ENCODE data around the gene TAGLN3. TPM values are rescaled to one million over a fixed set of nuclear protein-coding genes. Genes with fewer than 3 reads are reported as not detected.
A peak's percentile ranks its signal among the peaks of the same experiment; 100 is the strongest.

The TAGLN3 gene
- 174 TPM for total RNA-seq

DNA sequence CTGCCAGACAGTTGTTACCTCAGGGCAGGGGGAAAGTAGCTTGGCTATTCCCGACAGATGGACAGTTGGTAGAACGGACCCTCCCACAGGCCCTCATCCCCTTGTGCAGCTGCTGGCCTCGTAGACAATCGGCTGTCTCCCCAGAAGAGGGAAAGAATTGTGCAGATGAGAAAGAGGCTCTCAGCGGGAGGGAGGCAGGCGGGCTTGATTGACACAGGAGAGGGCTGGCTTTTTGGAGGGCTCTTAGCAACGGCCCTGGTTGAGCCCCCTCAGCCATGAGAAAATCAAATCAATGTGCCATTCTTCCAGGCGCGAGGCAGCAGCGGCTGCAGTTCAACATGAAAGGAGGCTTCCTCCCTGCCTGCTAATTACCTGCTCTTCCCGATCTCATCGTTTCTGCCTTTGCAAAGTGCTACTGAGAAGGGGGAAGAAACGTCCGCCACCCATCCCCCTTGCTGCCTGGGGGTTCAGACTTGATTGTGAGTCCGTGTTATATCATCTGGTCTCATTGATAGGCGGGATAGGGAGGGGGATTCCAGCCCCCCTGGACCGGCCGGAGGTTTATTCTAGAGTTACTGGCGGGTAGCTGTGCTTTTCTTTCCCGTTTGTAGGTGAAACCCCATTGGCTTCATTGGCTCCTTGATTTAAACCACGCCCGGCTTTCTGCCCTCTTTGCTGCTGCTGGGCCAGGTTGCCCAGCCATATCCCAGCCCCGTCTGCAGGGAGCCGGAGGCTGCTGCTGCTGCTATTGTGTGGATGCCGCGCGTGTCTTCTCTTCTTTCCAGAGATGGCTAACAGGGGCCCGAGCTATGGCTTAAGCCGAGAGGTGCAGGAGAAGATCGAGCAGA is at the start of gene TAGLN3:
TSS of gene TAGLN3 (plus strand) at position 287 of the 848 bp plus-strand sequence. CDS start at position 788, 501 bp downstream.
- FAIRE-seq (no peak), DNase-seq (ENCODE audit: low spot score in 2 of 2) (peak in 1 of 2 donors; percentile 38)

DNA sequence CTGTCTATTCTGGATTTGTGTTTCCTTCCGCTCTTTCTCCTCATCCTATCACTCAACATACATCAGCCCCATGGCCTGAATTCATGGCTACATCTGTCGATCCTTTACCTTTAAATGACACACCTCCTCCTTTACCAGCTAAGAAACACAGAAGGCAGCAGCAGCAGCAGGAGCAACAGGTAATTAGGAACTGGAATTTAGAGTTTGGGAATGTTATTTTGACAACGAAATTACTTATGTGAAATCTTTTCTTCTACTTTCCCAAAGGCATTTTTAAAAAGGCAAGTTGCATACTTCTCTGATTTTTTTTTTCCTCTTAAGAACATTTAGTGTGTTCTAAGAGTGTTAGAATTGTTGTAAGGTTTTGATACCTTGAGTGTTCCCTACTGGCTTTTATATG is 49.0 kb upstream of the TAGLN3 start:
- FAIRE-seq (no peak), DNase-seq (ENCODE audit: low spot score in 2 of 2) (no peak)

DNA sequence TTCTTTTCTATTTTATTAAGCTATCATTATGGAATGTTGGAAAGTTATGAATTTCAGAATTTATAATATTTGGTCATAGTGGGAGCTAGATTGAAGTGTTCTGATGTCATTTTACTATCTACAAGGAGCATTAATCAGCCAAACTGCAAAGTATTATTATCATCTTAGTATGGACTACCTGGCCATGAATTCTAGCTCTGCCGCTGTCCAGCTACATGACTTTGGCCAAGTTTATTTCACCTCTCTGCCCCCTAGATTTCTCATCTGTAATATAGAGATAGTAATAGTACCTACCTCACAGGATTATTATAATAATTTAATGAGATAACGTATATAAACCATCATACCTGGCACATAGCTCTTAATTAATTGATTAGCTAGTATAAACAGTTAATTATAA is 47.7 kb upstream of the TAGLN3 start:
- no peak for DNase-seq (ENCODE audit: low spot score in 2 of 2)
- FAIRE-seq, result no peak

DNA sequence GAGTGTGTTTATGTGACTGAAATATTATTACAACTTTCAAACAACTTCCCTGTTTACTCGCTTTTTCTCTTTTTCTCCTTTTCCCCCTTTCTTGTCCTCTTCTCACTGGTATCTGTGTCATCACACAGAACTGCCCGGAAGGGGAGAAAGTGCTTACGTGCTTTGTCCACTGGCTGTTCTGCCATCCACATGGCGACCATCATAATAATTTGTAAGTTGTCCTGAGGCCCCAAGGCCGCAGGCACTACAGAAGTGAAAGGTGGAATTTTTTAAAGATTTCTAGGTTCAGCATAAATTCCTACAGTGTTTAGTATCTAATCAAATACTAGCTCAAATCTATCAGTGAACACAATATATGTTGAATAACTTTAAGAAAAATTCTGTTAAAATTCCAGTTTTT is 46.6 kb upstream of the TAGLN3 start:
- FAIRE-seq (no peak), DNase-seq (ENCODE audit: low spot score in 2 of 2) (no peak)

DNA sequence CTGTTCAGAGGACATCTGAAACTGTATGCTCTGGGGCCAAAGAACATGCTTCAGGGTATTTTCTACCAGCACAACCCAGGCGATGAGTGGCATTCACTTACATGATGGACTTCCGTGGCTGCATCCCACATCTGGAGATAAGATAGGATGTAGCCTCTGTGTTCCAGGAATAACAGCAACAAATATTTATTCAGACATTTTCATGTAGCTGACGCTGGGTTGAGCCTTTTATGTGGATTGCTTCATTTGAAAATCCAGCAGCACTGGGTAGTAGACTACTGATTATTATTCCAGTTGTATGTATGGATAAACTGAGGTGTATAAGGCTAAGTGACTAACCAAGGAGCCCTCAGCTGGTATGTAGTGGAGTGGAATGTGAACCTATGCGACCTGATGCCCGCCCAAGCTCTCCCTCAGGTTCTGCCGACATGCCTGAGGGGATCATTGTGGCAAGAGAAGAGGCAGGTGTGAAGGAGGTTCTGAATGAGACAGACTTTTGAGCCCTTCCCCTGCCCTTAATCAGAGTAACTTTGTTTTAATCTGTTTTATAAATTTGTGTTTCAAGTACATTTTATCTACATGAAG is 45.8 kb upstream of the TAGLN3 start:
- FAIRE-seq (no peak), DNase-seq (ENCODE audit: low spot score in 2 of 2) (no peak)

DNA sequence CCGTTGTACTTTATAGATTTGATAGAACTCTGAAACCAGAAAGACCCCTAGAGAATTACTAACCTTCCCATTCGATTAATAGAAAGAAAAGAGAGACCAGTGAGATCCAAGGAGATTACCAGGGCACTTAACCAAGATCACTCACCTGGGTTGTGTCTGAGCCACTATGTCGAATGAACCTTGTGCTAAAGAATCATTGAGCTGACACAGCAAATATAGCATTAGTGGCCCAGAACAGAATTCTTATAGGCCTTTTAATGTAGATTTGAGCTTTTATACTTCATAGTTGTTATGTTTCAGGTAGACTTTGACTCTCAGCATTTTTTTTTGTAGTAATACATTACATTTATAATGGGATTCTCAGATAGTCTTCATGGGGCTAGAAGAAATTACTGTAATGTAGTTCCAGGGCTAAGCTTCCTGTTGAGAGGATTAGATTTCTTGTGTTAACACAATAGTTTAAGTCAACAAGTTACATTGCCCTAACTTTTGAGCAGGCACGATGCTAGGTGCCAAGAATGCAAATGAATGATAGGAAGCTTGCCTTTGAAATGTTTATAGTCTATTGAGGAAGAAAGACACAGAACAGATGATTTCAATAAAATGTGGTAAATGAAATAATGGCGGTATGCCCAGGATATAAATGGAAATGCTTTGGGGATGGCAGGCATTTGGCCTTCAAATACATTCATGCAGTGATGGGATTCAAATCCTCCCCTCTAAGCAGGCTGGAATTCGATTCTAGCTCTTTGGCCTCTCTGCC is 44.3 kb upstream of the TAGLN3 start:
- DNase-seq (ENCODE audit: low spot score in 2 of 2) (no peak), FAIRE-seq (no peak)

DNA sequence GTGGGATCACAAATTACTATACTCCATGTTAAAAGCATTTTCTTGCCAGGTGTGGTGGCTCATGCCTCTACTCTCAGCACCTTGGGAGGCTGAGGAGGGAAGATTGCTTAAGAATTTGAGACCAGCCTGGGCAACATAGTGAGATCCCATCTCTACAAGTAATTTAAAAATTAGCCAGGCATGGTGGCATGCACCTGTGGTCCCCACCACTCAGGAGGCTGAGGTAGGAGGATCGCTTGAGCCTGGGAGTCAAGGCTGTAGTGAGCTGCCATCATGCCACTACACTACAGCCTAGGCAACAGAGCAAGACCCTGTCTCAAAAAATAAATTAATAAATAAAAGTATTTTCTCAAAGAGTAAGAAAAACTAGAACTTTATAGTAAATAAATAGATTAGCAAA is 42.8 kb upstream of the TAGLN3 start:
- no peak for FAIRE-seq

DNA sequence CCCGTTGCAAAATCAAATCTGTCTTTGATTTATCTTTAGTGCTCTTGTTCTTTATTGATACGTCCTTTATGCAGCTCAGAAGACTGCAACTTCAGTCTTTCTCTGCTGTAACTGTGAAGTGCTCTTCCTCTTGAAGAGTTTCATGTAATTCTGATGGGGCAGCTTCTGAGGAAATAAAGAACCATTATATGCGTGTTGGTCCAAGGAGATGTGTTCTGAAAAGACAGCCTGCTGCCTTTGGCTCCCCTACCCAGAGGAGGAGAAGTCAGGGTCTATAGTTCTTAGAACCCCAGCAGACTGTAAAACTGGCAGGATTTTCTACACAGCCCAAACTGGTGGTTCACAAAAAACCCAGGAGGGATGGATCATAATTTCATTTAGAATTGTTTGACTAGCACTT is 42.3 kb upstream of the TAGLN3 start:
- no peak for FAIRE-seq
- DNase-seq (ENCODE audit: low spot score in 2 of 2), result no peak

More for the DNA sequence above, 42.8 kb upstream of the TAGLN3 start:
- DNase-seq (ENCODE audit: low spot score in 2 of 2), result no peak

DNA sequence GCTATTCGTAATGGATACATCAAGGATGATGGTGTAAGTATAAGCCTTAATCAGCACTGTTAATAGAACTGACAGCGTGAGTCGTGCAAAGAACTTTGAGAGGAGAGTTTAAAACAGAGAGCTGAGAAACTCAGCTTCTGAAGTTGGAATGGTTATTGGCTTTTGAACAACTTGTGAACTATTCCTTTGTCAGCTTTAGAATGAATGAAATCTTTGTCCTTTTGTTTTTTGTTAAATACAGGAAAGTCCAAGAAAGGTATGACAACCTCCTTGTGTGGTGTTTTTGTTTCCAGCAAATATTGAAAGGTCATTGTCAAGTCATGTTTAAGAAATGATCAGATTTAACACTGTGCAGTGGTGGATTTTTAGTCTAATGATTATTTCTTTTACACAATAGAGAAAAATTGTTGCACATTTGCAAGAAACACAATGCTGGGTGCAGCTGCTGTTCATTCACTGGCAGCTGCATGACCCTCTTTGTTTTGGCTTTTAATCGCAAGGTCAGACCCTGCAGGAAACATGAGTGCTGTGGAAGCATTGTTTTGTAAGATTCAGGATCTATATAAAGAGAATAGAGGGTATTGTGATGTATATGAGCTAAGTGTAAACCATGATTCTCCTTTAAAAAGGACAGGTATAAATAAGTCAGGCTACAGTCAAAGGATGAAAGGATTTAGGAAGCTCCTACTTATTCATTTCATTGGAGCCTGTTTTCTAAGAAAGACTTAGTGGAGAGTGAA is 41.6 kb upstream of the TAGLN3 start:
- FAIRE-seq (peak; percentile 13), DNase-seq (ENCODE audit: low spot score in 2 of 2) (no peak)

DNA sequence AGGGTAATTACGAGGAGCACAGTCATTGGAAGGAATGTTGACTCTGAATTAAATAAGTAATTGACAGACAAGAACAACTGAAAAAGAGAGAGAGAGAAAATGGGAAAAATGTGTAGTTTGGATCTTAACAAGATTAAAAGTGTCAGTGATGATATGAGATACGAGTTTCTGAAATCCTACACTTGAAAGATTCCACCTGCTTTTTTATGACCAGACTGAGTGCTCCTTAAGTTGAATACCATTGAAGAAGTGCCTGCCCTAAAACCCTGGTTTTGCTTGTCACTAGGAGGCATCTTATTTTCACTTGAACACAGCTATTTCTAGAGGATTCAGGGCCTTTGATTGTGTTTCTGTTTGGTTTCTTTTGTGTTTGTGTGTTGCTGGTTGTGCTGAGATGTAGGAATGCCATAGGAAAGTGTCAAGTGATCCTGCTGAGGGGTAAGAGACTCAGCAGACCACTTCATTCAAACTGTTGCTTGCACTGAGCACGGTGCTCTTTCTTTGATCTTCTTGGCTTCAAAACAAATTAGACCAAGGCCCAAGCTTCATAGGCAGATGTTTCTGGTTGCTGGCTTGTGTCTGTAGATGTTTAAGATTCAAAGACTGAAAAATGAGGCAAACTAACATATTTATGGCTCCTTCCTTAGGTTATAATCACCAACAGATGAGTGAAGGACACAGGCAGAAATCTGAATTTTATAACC is 37.1 kb upstream of the TAGLN3 start:
- FAIRE-seq (no peak), DNase-seq (ENCODE audit: low spot score in 2 of 2) (no peak)

DNA sequence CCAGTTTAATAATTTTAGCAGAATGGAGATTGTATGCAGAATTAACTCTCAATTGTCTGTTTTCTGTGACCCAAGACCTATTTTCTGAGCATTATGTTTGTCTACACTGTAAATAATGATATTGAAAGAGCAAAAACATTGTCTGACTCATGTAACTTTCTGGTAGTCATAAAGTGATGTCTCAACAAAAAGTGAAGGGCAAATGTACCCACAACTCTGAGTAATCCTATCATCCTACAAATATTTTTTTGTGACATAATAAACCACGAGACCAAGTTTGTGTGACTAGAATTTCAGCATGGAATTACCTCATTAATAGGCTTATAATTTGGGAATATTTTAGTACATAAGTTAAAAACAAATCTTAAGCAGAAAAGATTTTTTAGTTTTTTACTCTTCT is 35.3 kb upstream of the TAGLN3 start:
- no peak for FAIRE-seq
- no peak for DNase-seq (ENCODE audit: low spot score in 2 of 2)

DNA sequence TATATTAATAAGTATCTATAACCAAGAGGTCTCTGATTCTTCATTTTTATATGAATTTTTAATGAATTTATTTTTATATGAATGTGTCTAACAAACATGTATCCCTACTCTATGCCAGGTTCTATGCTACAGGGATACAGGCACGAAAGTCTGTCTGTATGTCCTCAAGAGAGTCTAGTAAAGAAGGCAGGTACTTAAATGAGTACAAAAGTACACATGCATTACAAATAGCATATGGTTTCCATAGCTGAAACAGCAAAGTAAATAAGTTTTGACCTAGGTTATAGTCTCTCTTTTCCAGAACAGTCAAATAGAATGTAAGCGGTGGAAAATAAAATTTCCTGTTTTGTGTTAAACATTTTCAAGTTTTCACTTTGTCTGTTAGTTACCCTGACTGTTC is 33.2 kb upstream of the TAGLN3 start:
- no peak for FAIRE-seq

DNA sequence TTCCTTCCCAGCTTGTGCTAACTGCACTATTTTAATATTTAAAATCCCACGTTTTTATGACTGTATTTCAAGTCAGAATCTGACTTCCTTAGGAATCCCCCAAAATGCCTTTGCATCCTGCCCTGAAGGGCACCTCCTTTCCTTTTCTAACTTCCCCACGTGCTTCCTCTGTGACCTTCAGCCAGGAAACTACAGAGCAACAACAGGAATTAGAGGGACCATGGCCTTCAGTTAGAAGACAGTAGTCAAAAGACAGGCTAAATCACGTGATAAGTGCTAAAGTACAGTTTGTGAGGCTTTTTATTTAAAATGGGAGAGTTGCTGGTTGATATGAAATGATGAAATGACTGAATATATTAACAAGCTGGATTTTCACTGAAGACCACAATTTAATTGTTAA is 31.7 kb upstream of the TAGLN3 start:
- DNase-seq (ENCODE audit: low spot score in 2 of 2) (no peak), FAIRE-seq (no peak)

More for the DNA sequence above, 33.2 kb upstream of the TAGLN3 start:
- no peak for DNase-seq (ENCODE audit: low spot score in 2 of 2)

DNA sequence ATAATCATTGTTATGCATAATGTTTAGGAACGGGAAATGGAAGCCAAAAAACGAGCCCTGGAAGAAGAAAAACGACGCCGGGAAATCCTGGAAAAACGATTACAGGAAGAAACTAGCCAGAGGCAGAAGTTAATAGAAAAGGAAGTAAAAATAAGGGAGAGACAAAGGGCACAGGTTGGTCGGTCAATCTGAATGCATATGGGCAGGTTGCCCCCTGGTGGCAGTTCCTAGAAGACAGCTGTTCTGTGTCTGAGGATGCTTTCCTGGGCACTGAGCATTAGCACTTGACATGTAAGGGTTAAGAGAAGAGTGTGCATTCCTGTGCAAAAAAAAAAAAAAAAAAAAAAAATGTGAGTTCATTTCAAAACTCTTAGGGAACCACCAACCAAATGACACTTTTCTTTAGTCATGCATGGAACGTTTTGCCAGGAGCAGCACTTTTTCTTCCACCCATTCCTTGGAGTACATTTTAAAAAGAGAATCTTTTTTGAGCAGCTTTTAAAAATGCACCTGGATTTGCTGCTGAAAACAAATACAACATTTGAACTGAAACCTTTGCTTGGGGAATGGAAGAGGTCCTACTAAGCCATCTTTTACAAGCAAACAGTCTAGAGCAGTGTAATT is 31.0 kb upstream of the TAGLN3 start:
- peak; percentile 51 for FAIRE-seq

DNA sequence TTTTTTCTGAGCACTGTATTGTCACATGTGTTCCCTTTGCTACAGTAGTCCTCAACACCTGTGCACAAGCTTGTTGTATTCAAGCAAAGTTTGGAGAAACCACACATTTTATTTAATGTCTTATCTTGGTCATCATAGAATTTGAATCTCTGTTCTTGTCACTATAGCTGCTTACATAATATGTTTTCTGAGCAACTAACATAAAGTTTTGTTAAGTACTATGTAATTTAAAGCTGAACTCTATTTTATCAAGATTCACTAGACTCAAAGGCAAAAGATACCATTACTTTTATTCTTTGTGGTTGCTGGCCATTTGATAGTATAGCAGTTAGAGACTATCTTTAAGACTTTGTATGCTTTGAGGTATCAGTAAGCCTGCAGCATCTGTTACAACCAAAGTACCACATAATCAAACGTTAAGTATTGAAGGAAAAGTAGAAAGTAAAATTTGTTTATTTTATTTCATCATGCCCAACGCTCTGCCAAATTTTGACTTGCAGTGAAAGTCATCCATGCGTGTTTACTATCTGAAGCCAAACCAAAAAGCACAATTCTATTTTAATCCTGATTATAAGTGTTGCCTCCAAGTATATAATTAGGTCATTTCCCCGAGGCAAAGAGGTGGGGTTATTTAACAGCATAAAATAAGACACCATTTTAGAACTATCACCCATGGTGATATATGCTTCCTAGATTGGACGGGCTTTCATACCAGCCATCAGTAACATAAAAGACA is 30.2 kb upstream of the TAGLN3 start:
- no peak for FAIRE-seq
- DNase-seq (ENCODE audit: low spot score in 2 of 2), result no peak

More for the DNA sequence above, 31.0 kb upstream of the TAGLN3 start:
- peak in 1 of 2 donors; percentile 18 for DNase-seq (ENCODE audit: low spot score in 2 of 2)

DNA sequence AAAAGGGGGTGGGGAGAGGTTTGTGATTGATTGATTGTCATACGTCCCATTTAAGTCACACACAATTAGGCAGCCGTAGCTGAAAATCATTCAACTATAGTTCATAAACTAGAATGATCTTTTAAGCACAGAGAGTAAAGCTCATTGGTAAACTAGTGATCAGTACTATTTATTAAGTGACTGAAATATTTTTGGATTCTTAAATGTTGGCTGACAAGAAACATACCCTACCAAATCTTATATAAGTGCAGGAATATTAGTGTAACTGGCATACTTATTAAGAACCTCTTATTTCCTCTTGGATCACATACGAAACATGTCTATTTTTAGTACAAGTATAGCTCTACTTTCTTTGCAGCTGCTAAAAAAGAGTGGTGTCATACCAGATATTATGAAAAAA is 28.3 kb upstream of the TAGLN3 start:
- no peak for FAIRE-seq
- DNase-seq (ENCODE audit: low spot score in 2 of 2), result no peak

DNA sequence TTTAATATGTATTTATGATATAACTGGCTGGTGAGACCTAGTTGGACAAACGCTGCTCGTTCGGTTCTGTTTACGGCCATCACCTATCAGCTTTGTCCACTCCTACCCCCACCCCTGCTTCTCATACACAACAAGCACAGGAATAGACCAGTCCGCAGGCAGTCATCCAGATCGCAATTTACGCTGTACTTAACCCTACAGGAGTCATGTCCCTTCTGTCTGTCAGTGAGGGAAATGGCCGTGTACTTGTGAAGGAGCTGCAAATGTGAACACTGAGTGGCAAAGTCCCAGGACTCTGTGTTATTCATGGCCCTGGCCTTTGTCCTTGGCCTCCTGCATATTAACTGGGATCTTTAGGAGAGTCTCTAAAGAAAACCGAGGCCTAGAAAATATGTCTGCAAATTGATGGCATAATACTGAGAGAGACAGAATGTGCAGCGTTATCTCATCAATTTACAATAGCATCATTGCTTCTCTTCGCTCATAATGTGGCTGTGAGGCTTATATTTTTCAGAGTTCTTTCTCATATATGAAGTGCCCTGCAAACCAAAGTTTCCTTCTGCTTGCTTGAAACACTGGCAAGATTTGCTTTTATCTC is 27.1 kb upstream of the TAGLN3 start:
- DNase-seq (ENCODE audit: low spot score in 2 of 2) (no peak), FAIRE-seq (no peak)

DNA sequence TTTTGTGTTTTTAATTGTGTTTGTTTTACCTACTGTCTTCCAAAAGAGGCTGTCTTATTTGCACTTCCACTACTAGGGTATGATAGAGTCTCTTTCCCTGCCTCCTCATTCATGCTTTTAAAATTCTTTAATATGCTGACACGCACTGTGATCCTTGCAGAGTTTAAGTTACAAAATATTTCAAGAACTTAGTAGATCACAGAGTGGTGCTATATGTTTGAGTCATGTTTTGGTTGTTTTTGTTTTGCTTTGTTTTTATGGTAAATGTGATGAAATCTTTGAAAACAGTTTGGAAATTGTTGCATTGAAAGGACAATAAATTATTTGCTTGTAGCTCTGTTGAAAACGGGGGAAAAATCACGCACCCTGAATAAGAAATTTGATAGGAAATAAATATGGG is 25.8 kb upstream of the TAGLN3 start:
- FAIRE-seq (no peak), DNase-seq (ENCODE audit: low spot score in 2 of 2) (no peak)

Measured in frontal cortex (tissue), 4 donors.